Measurements from ENCODE around the gene REPS1. TPM values are rescaled to one million over a fixed set of nuclear protein-coding genes. Genes with fewer than 3 reads are reported as not detected.

REPS1 gene
- total RNA-seq, 1 experiment from 2014 or later = 35.8 TPM

GRCh38 chr6:138925806-138926205, 62.2 kb downstream of the REPS1 start:
- no peak for DNase-seq (ENCODE audit: low read depth)

GRCh38 chr6:138923561-138923960, 64.5 kb downstream of the REPS1 start:
- DNase-seq (ENCODE audit: low read depth) = no peak

- no peak for DNase-seq (ENCODE audit: low read depth)
Measured at GRCh38 chr6:138920906-138921305, 67.1 kb downstream of the REPS1 start.

- DNase-seq (ENCODE audit: low read depth) = no peak
Measured at GRCh38 chr6:138914701-138915100, 73.4 kb downstream of the REPS1 start.

GRCh38 chr6:138912308-138912707, 75.7 kb downstream of the REPS1 start:
- no peak for DNase-seq (ENCODE audit: low read depth)

GRCh38 chr6:138909975-138910374, 78.1 kb downstream of the REPS1 start:
- DNase-seq (ENCODE audit: low read depth) = no peak

- no peak for DNase-seq (ENCODE audit: low read depth)
Measured at GRCh38 chr6:138909511-138909910, 78.5 kb downstream of the REPS1 start.

GRCh38 chr6:138907167-138907566, 80.9 kb downstream of the REPS1 start:
- DNase-seq (ENCODE audit: low read depth) = no peak

- DNase-seq (ENCODE audit: low read depth) = no peak
Measured at GRCh38 chr6:138897031-138897430, 91.0 kb downstream of the REPS1 start.

- DNase-seq (ENCODE audit: low read depth) = no peak
Measured at GRCh38 chr6:138896104-138896756, 91.8 kb downstream of the REPS1 start.

GRCh38 chr6:138891255-138891986, 96.6 kb downstream of the REPS1 start:
- no peak for DNase-seq (ENCODE audit: low read depth)

GRCh38 chr6:138885156-138885819, 102.8 kb downstream of the REPS1 start:
- DNase-seq (ENCODE audit: low read depth) = no peak

GRCh38 chr6:138882369-138883017, 105.6 kb downstream of the REPS1 start:
- DNase-seq (ENCODE audit: low read depth) = no peak

- DNase-seq (ENCODE audit: low read depth) = no peak
Measured at GRCh38 chr6:138873191-138873590, 114.9 kb downstream of the REPS1 start.

- DNase-seq (ENCODE audit: low read depth) = peak; percentile 3
Measured at GRCh38 chr6:138869398-138869797, 118.7 kb downstream of the REPS1 start.

- no peak for DNase-seq (ENCODE audit: low read depth)
Measured at GRCh38 chr6:138868181-138868580, 119.9 kb downstream of the REPS1 start.

- no peak for DNase-seq (ENCODE audit: low read depth)
Measured at GRCh38 chr6:138865480-138866109, 122.5 kb downstream of the REPS1 start.

GRCh38 chr6:138864343-138864890, 123.6 kb downstream of the REPS1 start:
- DNase-seq (ENCODE audit: low read depth) = no peak

GRCh38 chr6:138863321-138863720, 124.7 kb downstream of the REPS1 start:
- DNase-seq (ENCODE audit: low read depth) = no peak

GRCh38 chr6:138862456-138862855, 125.6 kb downstream of the REPS1 start:
- DNase-seq (ENCODE audit: low read depth) = no peak

- DNase-seq (ENCODE audit: low read depth) = no peak
Measured at GRCh38 chr6:138857775-138858174, 130.3 kb downstream of the REPS1 start.

- DNase-seq (ENCODE audit: low read depth) = no peak
Measured at GRCh38 chr6:138856654-138857053, 131.4 kb downstream of the REPS1 start.

All from Daoy (cell line).